IMR-90 (cell line): ENCODE results near the gene PLXNA1.

Source experiments
- CEBPB ChIP-seq: IDR thresholded peaks from 2 replicates; pipeline ENCODE4 v1.6.1; 2012; ENCODE audit warnings: low read depth, low read length, improper control_type of control experiment
- CHD1 ChIP-seq: IDR thresholded peaks from 2 replicates; pipeline ENCODE4 v1.6.1; 2012; ENCODE audit warnings: low read depth, low read length, improper control_type of control experiment
- CTCF ChIP-seq: conservative IDR thresholded peaks from 2 replicates; pipeline ENCODE4 v1.5.1; 2012; ENCODE audit warnings: mild to moderate bottlenecking, low read depth, low read length, improper control_type of control experiment
- FOS ChIP-seq: fragments of 150-350 bp; IDR thresholded peaks from 2 replicates; pipeline ENCODE4 v1.6.1; 2016; ENCODE audit warnings: low read depth, low read length
- MAZ ChIP-seq: IDR thresholded peaks from 2 replicates; pipeline ENCODE4 v1.6.1; 2012; ENCODE audit warnings: low read depth, mild to moderate bottlenecking, low read length, improper control_type of control experiment, moderate library complexity, borderline replicate concordance
- POLR2A ChIP-seq: IDR thresholded peaks from 2 replicates; pipeline ENCODE4 v1.6.1; 2012; ENCODE audit warnings: mild to moderate bottlenecking, low read depth, low read length
- RFX5 ChIP-seq: IDR thresholded peaks from 2 replicates; pipeline ENCODE4 v1.8.0; 2012; ENCODE audit warnings: low read depth, mild to moderate bottlenecking, low read length, moderate library complexity
- TF ChIP-seq, protein P1 (sequence below): fragments of 150-350 bp; IDR thresholded peaks from 2 replicates; pipeline ENCODE4 v1.6.1; 2017; ENCODE audit warnings: mild to moderate bottlenecking, antibody characterized with exemption, low read length, low read depth

DNA sequence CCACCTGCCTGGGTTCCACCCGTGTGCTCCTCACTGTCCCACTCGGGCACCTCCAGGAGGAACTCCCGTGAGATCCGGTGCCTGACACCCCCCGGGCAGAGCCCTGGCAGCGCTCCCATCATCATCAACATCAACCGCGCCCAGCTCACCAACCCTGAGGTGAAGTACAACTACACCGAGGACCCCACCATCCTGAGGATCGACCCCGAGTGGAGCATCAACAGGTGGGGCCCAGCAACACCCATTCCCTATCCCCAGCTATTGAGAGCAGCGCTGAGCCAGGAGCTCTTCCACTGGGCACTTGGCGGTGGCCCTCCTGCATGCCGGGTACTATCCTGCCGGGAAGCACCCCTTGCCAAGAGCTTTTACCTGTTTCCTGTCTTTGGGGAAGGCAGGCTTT lies 33.5 kb downstream of the PLXNA1 start:
- TF ChIP-seq CEBPB (no peak), POLR2A (no peak), FOS (no peak), MAZ (no peak), RFX5 (no peak), CHD1 (no peak), CTCF (no peak)
- TF ChIP-seq, protein P1, sequence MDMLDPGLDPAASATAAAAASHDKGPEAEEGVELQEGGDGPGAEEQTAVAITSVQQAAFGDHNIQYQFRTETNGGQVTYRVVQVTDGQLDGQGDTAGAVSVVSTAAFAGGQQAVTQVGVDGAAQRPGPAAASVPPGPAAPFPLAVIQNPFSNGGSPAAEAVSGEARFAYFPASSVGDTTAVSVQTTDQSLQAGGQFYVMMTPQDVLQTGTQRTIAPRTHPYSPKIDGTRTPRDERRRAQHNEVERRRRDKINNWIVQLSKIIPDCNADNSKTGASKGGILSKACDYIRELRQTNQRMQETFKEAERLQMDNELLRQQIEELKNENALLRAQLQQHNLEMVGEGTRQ = no peak
